T-cell (primary cell): Measurements from ENCODE around the gene NHSL2. TPM values are rescaled to one million over a fixed set of nuclear protein-coding genes. Genes with fewer than 3 reads are reported as not detected.
"Not testable (repeated sequence)": the region's sequence is repeated elsewhere in the genome, so short reads cannot be mapped to it uniquely, and the experiment has no call there.

ENCODE experiments used
- ATAC-seq, 4 experiments: fragments of 200-7000 bp in 3 of 4; fragments of 150-1000 bp in 1 of 4; cut with Tn5 transposase; replicated peaks in 1 of 4; 1 replicate in 3 of 4; 2 replicates in 1 of 4; pipeline ENCODE4 v1.10.0; 2021; ENCODE audit warnings: moderate library complexity in 3 of 4, mild to moderate bottlenecking in 2 of 4, moderate number of reproducible peaks in 1 of 4
- CTCF ChIA-PET, 2 donors: fragments of 300-600 bp; sonication (Branson Sonifier 250); formaldehyde crosslinking; loops; one replicate each; lab custom pipeline; 2022; ENCODE audit warnings: antibody characterized with exemption in 2 of 2; lab: Charles Lee
- POLR2A ChIA-PET, 2 donors: fragments of 300-600 bp; sonication (Branson Sonifier 250); formaldehyde crosslinking; loops; one replicate each; lab custom pipeline; 2022; ENCODE audit warnings: antibody characterized with exemption in 2 of 2; lab: Charles Lee
- DNase-seq, 35 experiments: peaks; one replicate each; pipeline versions ENCODE4 v3.0.0 to v3.0.0-alpha.2; 2013 to 2023
- H3K27ac ChIP-seq: one replicate; pipeline ENCODE4 v1.5.1; 2013; ENCODE audit warnings: low read length
- H3K27me3 ChIP-seq, 2 experiments: replicated peaks in 1 of 2; 1 replicate in 1 of 2; 2 replicates in 1 of 2; pipeline versions ENCODE4 v1.6.1 to v1.7.0; 2013; ENCODE audit warnings: low read length in 1 of 2, mixed read lengths in 1 of 2; ENCODE audit not compliant: control insufficient read depth in 2 of 2, insufficient read depth in 2 of 2; ENCODE audit errors: extremely low read depth in 1 of 2
- H3K36me3 ChIP-seq, 2 donors: 1 replicate in 1 of 2; 2 replicates in 1 of 2; pipeline versions ENCODE4 v1.6.1 to v1.7.0; 2013; ENCODE audit warnings: low read length in 1 of 2; ENCODE audit not compliant: control insufficient read depth in 2 of 2, insufficient read depth in 1 of 2; ENCODE audit errors: extremely low read depth in 1 of 2
- H3K4me1 ChIP-seq, 2 experiments: 1 replicate in 1 of 2; 2 replicates in 1 of 2; pipeline versions ENCODE4 v1.6.1 to v1.7.0; 2013; ENCODE audit warnings: low read length in 2 of 2, mixed read lengths in 1 of 2; ENCODE audit not compliant: insufficient read depth in 2 of 2, control insufficient read depth in 1 of 2; ENCODE audit errors: extremely low read depth in 1 of 2
- H3K4me3 ChIP-seq, 2 donors: 1 replicate in 1 of 2; 2 replicates in 1 of 2; pipeline versions ENCODE4 v1.5.1 to v1.7.0; 2013; ENCODE audit warnings: mild to moderate bottlenecking in 2 of 2, low read length in 1 of 2, moderate library complexity in 1 of 2; ENCODE audit not compliant: control insufficient read depth in 1 of 2; ENCODE audit errors: extremely low read depth in 1 of 2
- H3K9me3 ChIP-seq: 2 replicates; pipeline ENCODE4 v1.7.0; 2013
- H3K27ac Mint-ChIP-seq, 2 donors: one replicate each; pipeline ENCODE4 v1.8.0; 2020 to 2021; ENCODE audit warnings: mild to moderate bottlenecking in 2 of 2, mixed read lengths in 2 of 2
- H3K27me3 Mint-ChIP-seq, 2 donors: one replicate each; pipeline ENCODE4 v1.8.0; 2021 to 2022; ENCODE audit warnings: mixed read lengths in 2 of 2
- H3K36me3 Mint-ChIP-seq: one replicate; pipeline ENCODE4 v1.8.0; 2021; ENCODE audit warnings: mixed read lengths
- H3K4me1 Mint-ChIP-seq, 3 donors: one replicate each; pipeline ENCODE4 v1.8.0; 2020 to 2022; ENCODE audit warnings: mixed read lengths in 3 of 3, mild to moderate bottlenecking in 1 of 3
- H3K4me3 Mint-ChIP-seq, 3 donors: one replicate each; pipeline ENCODE4 v1.8.0; 2020 to 2022; ENCODE audit warnings: mild to moderate bottlenecking in 3 of 3, mixed read lengths in 3 of 3, moderate library complexity in 3 of 3
- H3K9me3 Mint-ChIP-seq, 3 donors: one replicate each; pipeline ENCODE4 v1.8.0; 2020 to 2022; ENCODE audit warnings: mixed read lengths in 3 of 3
- WGBS: methylation state at CpG from one replicate; pipeline ENCODE4 v1.1.5; 2013; ENCODE audit warnings: missing lambda C conversion rate; ENCODE audit not compliant: insufficient coverage; 5-methylcytosine and 5-hydroxymethylcytosine counted together
- total RNA-seq, 35 experiments: library from RNA in 6 of 35; stranded (reverse) in 6 of 35; fragments of 120-200 nt in 1 of 35; gene quantifications; one replicate each; pipeline versions ENCODE4 v1.2.1 to v1.2.4 and lab custom pipeline; 2013 to 2026

The NHSL2 gene
- total RNA-seq (10 to 100 TPM in 1 of 5 donors, 1 to 10 TPM in 4; 3.3 to 11.7 (median 8.1) TPM), total RNA-seq (lab: John Stamatoyannopoulos, UW) (0.91 to 25.7 (median 10.5) reads per million in 29 experiments)
- 15.8 TPM for total RNA-seq (2013)

DNA sequence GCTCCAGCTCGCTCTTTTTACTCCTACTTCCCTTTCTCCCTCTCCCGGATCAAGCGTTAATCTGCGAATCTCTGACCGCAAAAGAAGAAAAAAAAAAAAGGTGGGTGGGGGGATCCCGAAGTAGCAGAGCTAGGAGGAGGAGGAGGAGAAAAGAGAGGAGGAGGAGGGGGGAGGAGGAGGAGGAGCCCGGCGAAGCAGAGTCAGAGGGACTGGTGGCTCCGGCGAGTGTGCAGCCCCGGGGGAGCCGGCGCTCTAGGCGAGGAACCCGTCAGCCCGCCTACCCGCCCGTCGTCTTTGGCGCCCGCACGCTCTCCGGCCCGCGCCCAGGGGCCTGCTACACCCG, at the start of gene NHSL2:
NHSL2 (plus strand) TSS at position 203 of the 343 bp plus-strand sequence.
- H3K27me3 ChIP-seq: peaks cover 0 to 38% of the 10 kb centered on the region in 2 experiments
- no peak within 1 kb of the TSS for H3K27ac Mint-ChIP-seq
- POLR2A ChIA-PET: no interaction called here
- peak within 1 kb of the TSS; percentile 46 to 71 (median 64) for H3K4me3 Mint-ChIP-seq
- no peak within 1 kb of the TSS for H3K27ac ChIP-seq
- peaks cover 0 to 16% of the 10 kb centered on the region in 2 experiments for H3K4me1 ChIP-seq
- CTCF ChIA-PET: no interaction called here
- H3K36me3 Mint-ChIP-seq: no peaks in the 10 kb centered on the region
- peak within 1 kb of the TSS; percentile 24 to 54 for H3K4me3 ChIP-seq
- ATAC-seq (peak in 3 of 4 experiments; percentile 49 to 58 (median 57)), DNase-seq (peak in 2 of 35 experiments; percentile 3 to 4)
- H3K9me3 Mint-ChIP-seq: no peaks in the 10 kb centered on the region
- peaks cover 43 to 57% of the 10 kb centered on the region in 2 donors for H3K27me3 Mint-ChIP-seq
- peaks cover 0 to 4% (median 4%) of the 10 kb centered on the region in 3 donors for H3K4me1 Mint-ChIP-seq
- 0% methylated on average over 10 of the region's 26 CpGs for WGBS
- H3K9me3 ChIP-seq: no peaks in the 10 kb centered on the region
- H3K36me3 ChIP-seq: no peaks in the 10 kb centered on the region

DNA sequence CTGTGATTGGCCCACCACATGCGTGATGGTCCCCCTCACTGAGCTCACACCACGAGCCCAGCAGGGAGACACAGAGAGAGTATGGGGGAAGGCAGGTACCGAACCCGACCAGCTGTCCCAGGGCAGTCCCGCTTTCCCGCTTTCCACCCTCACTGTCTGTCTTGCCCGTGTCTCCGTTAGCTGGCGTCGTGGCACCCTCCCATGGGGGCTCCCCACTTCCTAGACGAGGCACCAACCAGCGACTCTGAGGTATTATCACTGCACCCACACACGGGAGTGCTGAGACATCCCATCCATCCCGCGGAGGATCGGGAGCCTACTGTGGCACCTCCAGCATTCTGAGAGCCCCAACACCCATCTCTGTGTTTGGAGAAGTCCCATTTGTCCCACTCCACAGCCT, 43.0 kb upstream of the NHSL2 start:
- peaks cover 0 to 22% of the 10 kb centered on the region in 2 experiments for H3K27me3 ChIP-seq
- no peaks in the 10 kb centered on the region for H3K36me3 Mint-ChIP-seq
- no peak for ATAC-seq
- H3K9me3 ChIP-seq: no peaks in the 10 kb centered on the region
- no peak overlapping the region for H3K27ac ChIP-seq
- ChIA-PET CTCF (no interaction called here), POLR2A (no interaction called here)
- peaks cover 0 to 6% (median 6%) of the 10 kb centered on the region in 3 donors for H3K4me1 Mint-ChIP-seq
- H3K36me3 ChIP-seq: no peaks in the 10 kb centered on the region
- H3K27ac Mint-ChIP-seq: no peak overlapping the region
- no peaks in the 10 kb centered on the region for H3K9me3 Mint-ChIP-seq
- no peak for DNase-seq
- H3K4me3 ChIP-seq: no peak overlapping the region
- no peak overlapping the region for H3K4me3 Mint-ChIP-seq
- 93% methylated on average over 14 of the region's 16 CpGs for WGBS
- no peaks in the 10 kb centered on the region for H3K4me1 ChIP-seq
- peaks cover 16 to 22% of the 10 kb centered on the region in 2 donors for H3K27me3 Mint-ChIP-seq

DNA sequence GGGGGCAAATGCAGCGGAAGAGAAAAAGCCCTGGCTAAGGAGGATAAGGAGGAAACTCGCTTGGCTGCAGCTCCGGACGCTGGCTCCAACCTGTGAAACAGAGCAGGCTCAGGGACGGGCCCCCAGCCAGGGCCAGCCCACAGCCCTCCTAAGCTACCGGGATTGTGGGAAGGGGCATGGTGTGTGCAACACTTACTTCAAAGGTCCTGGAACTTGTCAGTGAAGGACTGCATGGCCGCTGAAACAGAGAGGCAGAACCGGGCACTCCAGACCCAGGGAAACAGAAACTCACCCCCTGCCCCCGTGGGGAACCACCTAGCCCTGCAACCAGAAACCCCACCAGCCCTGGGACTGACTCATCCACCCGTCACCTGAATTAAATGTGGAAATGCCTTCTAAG, 41.1 kb upstream of the NHSL2 start:
- peaks cover 0 to 28% of the 10 kb centered on the region in 2 experiments for H3K27me3 ChIP-seq
- H3K36me3 ChIP-seq, H3K27ac Mint-ChIP-seq, POLR2A ChIA-PET, H3K4me1 ChIP-seq, H3K27ac ChIP-seq, H3K9me3 Mint-ChIP-seq, CTCF ChIA-PET, DNase-seq, H3K4me1 Mint-ChIP-seq, H3K9me3 ChIP-seq, ATAC-seq, H3K4me3 ChIP-seq, H3K4me3 Mint-ChIP-seq, H3K36me3 Mint-ChIP-seq: not testable (repeated sequence)
- H3K27me3 Mint-ChIP-seq: peaks cover 21 to 26% of the 10 kb centered on the region in 2 donors
- WGBS: 20% methylated on average over 1 of the region's 10 CpGs

DNA sequence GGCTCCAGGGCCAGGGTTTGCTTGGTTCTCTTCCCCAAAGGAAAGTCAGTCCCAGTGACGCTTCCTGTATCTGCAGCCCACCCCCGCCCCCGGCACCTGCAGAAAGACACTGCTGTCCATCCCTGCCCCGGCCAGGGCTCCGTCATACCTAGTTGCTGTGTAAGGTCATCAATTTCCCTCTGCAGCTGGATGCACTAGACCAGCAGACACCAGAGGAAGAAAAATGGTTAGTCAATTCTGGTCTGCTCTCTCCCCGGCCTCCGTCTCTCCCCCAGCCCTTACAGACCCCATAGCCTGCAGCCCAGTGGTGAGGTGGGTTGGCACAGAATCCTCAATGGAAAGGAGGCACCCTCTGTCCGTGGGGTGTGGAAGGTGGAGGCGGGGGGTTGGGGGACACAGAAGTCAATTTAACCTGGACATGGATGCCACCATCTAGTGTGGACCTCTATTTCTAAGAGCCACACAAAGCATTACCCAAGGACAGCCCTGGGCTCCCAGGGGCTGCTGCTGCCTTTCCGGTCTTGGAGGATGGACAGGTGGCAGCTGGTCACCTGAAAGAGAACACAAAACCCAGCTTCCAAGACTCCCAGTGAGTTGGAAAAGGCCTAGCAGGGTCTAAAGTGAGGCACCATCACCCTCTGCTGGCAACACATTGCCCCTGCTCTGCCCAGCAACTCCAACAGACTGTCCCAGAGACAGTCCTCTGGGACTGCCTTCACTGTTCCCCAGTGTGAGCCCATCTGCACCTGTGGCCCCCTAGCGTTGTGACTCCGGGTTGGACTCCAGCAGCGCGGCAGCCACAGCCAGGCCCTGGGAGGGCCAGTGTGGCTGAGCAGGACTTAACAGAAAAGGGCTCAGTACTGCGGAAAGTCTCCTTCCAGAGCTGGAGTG, 40.2 kb upstream of the NHSL2 start:
- peaks cover 0 to 6% (median 6%) of the 10 kb centered on the region in 3 donors for H3K4me1 Mint-ChIP-seq
- DNase-seq: no peak
- ATAC-seq: no peak
- Histone ChIP-seq H3K9me3 (no peaks in the 10 kb centered on the region), H3K27me3 (peaks cover 0 to 35% of the 10 kb centered on the region in 2 experiments), H3K36me3 (no peaks in the 10 kb centered on the region), H3K27ac (no peak overlapping the region), H3K4me3 (no peak overlapping the region), H3K4me1 (no peaks in the 10 kb centered on the region)
- H3K4me3 Mint-ChIP-seq: no peak overlapping the region
- CTCF ChIA-PET: interaction anchor here in 1 of 2 donors (0.6 kb wide), 1 partner anchor 1457 kb away, joined by 5 read pairs; no protein-coding TSS in a partner anchor
- WGBS: 45% methylated on average over 5 of the region's 15 CpGs
- no peaks in the 10 kb centered on the region for H3K9me3 Mint-ChIP-seq
- no peaks in the 10 kb centered on the region for H3K36me3 Mint-ChIP-seq
- no peak overlapping the region for H3K27ac Mint-ChIP-seq
- peaks cover 24 to 26% of the 10 kb centered on the region in 2 donors for H3K27me3 Mint-ChIP-seq
- POLR2A ChIA-PET: no interaction called here

DNA sequence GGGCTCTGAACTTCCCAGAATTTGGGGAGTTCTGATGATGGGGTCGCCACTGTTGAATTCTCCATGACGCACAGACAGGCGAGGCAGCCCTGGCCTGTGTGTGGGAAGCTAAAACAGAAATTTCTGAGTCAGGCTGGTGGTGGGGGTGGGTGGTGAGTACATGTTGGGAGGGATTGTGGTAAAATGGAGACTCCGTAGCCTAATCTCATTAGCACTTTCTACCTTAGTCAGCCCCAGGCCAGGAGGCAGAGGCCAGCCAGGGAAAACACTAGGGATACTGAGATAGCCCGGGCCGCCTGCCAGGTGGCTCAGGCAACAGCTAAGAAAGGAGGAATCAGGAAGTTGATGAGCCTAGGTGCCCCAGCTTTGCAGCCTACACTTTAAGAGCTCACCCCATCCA, 39.3 kb upstream of the NHSL2 start:
- Mint-ChIP-seq H3K4me3 (no peak overlapping the region), H3K4me1 (peaks cover 0 to 6% (median 6%) of the 10 kb centered on the region in 3 donors), H3K27me3 (peaks cover 24 to 30% of the 10 kb centered on the region in 2 donors), H3K27ac (no peak overlapping the region), H3K36me3 (no peaks in the 10 kb centered on the region), H3K9me3 (no peaks in the 10 kb centered on the region)
- Histone ChIP-seq H3K27me3 (peaks cover 0 to 35% of the 10 kb centered on the region in 2 experiments), H3K4me1 (no peaks in the 10 kb centered on the region), H3K9me3 (no peaks in the 10 kb centered on the region), H3K4me3 (no peak overlapping the region), H3K36me3 (no peaks in the 10 kb centered on the region), H3K27ac (no peak overlapping the region)
- WGBS: no CpG with 5 or more reads among the region's 6 CpGs
- CTCF ChIA-PET: no interaction called here
- DNase-seq (no peak), ATAC-seq (no peak)
- POLR2A ChIA-PET: no interaction called here

DNA sequence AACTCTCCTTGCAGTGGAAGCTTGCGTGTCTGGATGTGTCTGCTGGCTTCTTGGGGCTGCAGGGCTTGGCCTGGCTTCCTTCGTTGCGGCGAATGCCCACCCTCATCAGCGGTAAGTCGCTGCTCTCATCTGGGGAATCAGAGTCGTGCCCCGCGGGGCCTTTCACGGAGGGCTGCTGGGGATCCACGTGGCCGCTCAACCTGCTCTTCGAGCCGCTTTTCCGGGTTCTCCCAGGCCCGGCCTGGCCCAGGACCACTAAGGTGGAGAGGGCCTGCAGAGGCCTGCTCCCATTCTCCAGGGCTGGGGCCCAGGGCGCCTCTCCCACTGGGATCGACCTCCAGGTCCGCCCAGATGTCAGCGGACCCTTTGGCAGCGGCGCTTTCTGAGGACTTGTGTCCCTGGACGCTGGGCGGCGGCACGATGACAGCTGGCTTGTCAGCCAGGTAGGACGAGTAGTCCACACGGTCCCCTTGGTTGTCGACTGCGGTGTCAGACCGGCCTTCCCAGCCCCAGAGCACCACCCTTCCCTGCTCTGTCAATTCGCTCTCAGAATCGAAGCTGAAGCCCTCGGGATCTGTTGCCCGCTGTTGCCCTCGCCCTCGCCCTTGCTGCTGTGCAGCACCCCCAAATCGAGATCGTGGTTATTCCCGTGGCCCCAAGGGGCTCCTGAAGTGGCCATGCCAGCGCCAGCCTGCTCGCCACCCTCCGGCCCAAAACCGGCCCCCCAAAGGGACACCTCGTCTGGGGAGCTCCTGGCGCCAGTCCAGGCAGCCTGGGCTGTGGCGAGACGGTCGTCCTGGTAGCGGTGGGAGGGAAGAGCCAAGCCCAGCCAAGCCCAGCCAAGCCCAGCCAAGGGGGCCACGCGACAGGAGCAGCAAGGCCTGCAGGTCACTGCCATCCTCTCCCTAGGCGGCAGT, 37.8 kb upstream of the NHSL2 start:
- peaks cover 21 to 30% of the 10 kb centered on the region in 2 donors for H3K27me3 Mint-ChIP-seq
- Histone ChIP-seq H3K36me3 (no peaks in the 10 kb centered on the region), H3K4me3 (no peak overlapping the region), H3K9me3 (no peaks in the 10 kb centered on the region), H3K27me3 (peaks cover 0 to 29% of the 10 kb centered on the region in 2 experiments), H3K4me1 (no peaks in the 10 kb centered on the region), H3K27ac (no peak overlapping the region)
- POLR2A ChIA-PET: no interaction called here
- H3K4me1 Mint-ChIP-seq: peaks cover 0 to 6% (median 6%) of the 10 kb centered on the region in 3 donors
- H3K4me3 Mint-ChIP-seq: no peak overlapping the region
- H3K36me3 Mint-ChIP-seq: no peaks in the 10 kb centered on the region
- no peaks in the 10 kb centered on the region for H3K9me3 Mint-ChIP-seq
- DNase-seq (no peak), ATAC-seq (no peak)
- H3K27ac Mint-ChIP-seq: no peak overlapping the region
- WGBS: 94% methylated on average over 43 of the region's 53 CpGs
- CTCF ChIA-PET: no interaction called here
